GM23338 (cell line): ENCODE measurements around the gene TRPC5OS.

ENCODE experiments used
- ETS1 ChIP-seq: IDR thresholded peaks from 2 replicates; pipeline ENCODE4 v1.6.1; 2016; ENCODE audit warnings: antibody characterized with exemption
- EZH2 ChIP-seq: fragments of 200-600 bp; sonication (generic); IDR thresholded peaks from one replicate; pipeline ENCODE4 v1.8.0; 2017; ENCODE audit warnings: antibody characterized with exemption, mild to moderate bottlenecking, low read depth; ENCODE audit not compliant: unreplicated experiment
- POLR2AphosphoS5 ChIP-seq: IDR thresholded peaks from 2 replicates; pipeline ENCODE4 v1.6.1; 2016; ENCODE audit warnings: antibody characterized with exemption, low read depth
- REST ChIP-seq: IDR thresholded peaks from one replicate; pipeline ENCODE4 v1.6.1; 2018; ENCODE audit warnings: antibody characterized with exemption; ENCODE audit not compliant: unreplicated experiment
- TF ChIP-seq, protein P1 (sequence below), 2 experiments: fragments of 200-600 bp in 1 of 2; sonication (generic) in 1 of 2; conservative IDR thresholded peaks; 2 replicates each; pipeline versions ENCODE4 v1.5.1 to v1.6.1; 2016 to 2017; ENCODE audit warnings: antibody characterized with exemption in 2 of 2, low read depth in 2 of 2, mild to moderate bottlenecking in 2 of 2, moderate library complexity in 1 of 2

- TF ChIP-seq, protein P1, sequence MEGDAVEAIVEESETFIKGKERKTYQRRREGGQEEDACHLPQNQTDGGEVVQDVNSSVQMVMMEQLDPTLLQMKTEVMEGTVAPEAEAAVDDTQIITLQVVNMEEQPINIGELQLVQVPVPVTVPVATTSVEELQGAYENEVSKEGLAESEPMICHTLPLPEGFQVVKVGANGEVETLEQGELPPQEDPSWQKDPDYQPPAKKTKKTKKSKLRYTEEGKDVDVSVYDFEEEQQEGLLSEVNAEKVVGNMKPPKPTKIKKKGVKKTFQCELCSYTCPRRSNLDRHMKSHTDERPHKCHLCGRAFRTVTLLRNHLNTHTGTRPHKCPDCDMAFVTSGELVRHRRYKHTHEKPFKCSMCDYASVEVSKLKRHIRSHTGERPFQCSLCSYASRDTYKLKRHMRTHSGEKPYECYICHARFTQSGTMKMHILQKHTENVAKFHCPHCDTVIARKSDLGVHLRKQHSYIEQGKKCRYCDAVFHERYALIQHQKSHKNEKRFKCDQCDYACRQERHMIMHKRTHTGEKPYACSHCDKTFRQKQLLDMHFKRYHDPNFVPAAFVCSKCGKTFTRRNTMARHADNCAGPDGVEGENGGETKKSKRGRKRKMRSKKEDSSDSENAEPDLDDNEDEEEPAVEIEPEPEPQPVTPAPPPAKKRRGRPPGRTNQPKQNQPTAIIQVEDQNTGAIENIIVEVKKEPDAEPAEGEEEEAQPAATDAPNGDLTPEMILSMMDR (conservative IDR thresholded peaks at IDR 0.05; ENCODE audit: low read depth in 2 of 2) = no peak
- TF ChIP-seq ETS1 (no peak), EZH2 (no peak), REST (no peak), POLR2AphosphoS5 (no peak)
Observed at GRCh38 chrX:111831343-111831742, 44.6 kb upstream of the TRPC5OS start.
